Neural crest cell (in vitro differentiated cells): ENCODE results near the gene NPIPA7. TPM values are rescaled to one million over a fixed set of nuclear protein-coding genes. Genes with fewer than 3 reads are reported as not detected.

ENCODE experiments used
- microRNA-seq: library from miRNA; unstranded; fragments of <30 nt; microRNA quantifications from one replicate; pipeline ENCODE4, GENCODE V29; 2020
- total RNA-seq: library from RNA; stranded (reverse); gene quantifications from 2 replicates; pipeline ENCODE4 v1.2.1, GENCODE V29; 2021

NPIPA7 gene
- total RNA-seq, 1 donor from 2014 or later, result 6.6 TPM

Small RNA genes lying within 50 kb of the gene (microRNA-seq; reads per million reads assigned to microRNA genes)
- not detected for gene MIR6511A3
- not detected for gene MIR6770-2

Other genes with a start within 250 kb of the NPIPA7 start
- 0.77 and 2.2 TPM in 2 replicates for gene ABCC6, start 155.6 kb upstream of the NPIPA7 start, total RNA-seq
- 27.4 and 38.6 TPM in 2 replicates for gene NOMO3, start 146.6 kb upstream of the NPIPA7 start, total RNA-seq